ENCODE results near the gene AATK.

DNA sequence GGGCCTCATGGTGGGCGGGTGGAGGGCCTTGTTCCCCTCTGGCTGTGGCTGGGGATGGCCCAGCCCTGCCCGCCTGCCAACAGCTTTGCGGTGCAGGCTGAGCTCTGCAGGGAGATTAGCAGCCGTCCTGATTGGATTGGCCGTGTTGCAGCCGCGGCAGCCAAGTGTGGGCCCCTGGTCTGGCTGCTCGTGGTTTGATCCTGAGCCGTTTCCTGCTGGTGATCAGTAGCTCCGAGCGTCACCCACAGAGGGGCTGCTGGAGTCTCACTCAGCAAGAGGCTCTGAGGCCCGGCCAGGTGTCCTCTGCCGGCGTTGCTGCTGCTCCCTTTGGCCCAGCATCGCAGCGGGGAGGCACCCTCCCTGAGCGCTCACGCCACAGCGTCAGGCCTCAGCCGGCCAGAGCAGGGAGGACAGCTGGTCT, 98.6 kb downstream of the AATK start:
- no peak for TF ChIP-seq CTCF (IDR thresholded peaks at IDR 0.05)
- TF ChIP-seq POLR2A (IDR thresholded peaks at IDR 0.05): no peak
